ACHN (cell line): ENCODE measurements around the gene PCNX3.

ENCODE experiments used
- DNase-seq: peaks from one replicate; pipeline ENCODE4 v3.0.0-alpha.2; 2015
- in situ Hi-C: cut with HindIII; loops from 2 replicates; pipeline ENCODE4 v1.10.0; 2017; ENCODE audit warnings: low sequenced_read_pairs, low pct_ligation_motif_present, low pct_unique_long_range_greater_than_20kb

The PCNX3 gene

GRCh38 chr11:65593518-65594414, 21.8 kb upstream of the PCNX3 start:
- DNase-seq = no peak
- in situ Hi-C loops = no loop called here

- in situ Hi-C loops = no loop called here
- DNase-seq = no peak
These were observed 20.4 kb upstream of the PCNX3 start for GRCh38 chr11:65595131-65595530.

- in situ Hi-C loops = no loop called here
- DNase-seq = no peak
These were observed 19.9 kb upstream of the PCNX3 start, which contains the start of gene KCNK7 for GRCh38 chr11:65595543-65596281. TSS of gene KCNK7 (minus strand) at chr11:65595800. CDS start at chr11:65595772, 28 bp downstream.

GRCh38 chr11:65596520-65596919, 19.1 kb upstream of the PCNX3 start:
- in situ Hi-C loops = no loop called here
- no peak for DNase-seq

- no peak for DNase-seq
- in situ Hi-C loops = no loop called here
These were observed 17.3 kb upstream of the PCNX3 start for GRCh38 chr11:65598258-65598699.

- in situ Hi-C loops = no loop called here
- no peak for DNase-seq
These were observed 16.2 kb upstream of the PCNX3 start for GRCh38 chr11:65599216-65599954.

- DNase-seq = no peak
- in situ Hi-C loops = no loop called here
These were observed 15.7 kb upstream of the PCNX3 start for GRCh38 chr11:65599955-65600246.

- DNase-seq = no peak
- in situ Hi-C loops = no loop called here
These were observed 11.3 kb upstream of the PCNX3 start for GRCh38 chr11:65604258-65604657.

- peak; percentile 14 for DNase-seq
- in situ Hi-C loops = no loop called here
These were observed 8.5 kb upstream of the PCNX3 start for GRCh38 chr11:65606876-65607613.

GRCh38 chr11:65607614-65608426, 7.8 kb upstream of the PCNX3 start:
- in situ Hi-C loops = no loop called here
- DNase-seq = no peak

- in situ Hi-C loops = no loop called here
- DNase-seq = no peak
These were observed 6.3 kb upstream of the PCNX3 start for GRCh38 chr11:65609229-65609628.

- DNase-seq = no peak
- in situ Hi-C loops = no loop called here
These were observed 5.9 kb upstream of the PCNX3 start for GRCh38 chr11:65609665-65610064.

- in situ Hi-C loops = no loop called here
- no peak for DNase-seq
These were observed 5.2 kb upstream of the PCNX3 start for GRCh38 chr11:65610404-65610803.

GRCh38 chr11:65611028-65611757, 4.4 kb upstream of the PCNX3 start:
- no peak for DNase-seq
- in situ Hi-C loops = no loop called here

- in situ Hi-C loops = no loop called here
- no peak for DNase-seq
These were observed 3.6 kb upstream of the PCNX3 start for GRCh38 chr11:65611758-65612603.

- in situ Hi-C loops = no loop called here
- DNase-seq = no peak
These were observed 2.9 kb upstream of the PCNX3 start for GRCh38 chr11:65612691-65613090.
